Activated T-cell treated with anti-CD3 and anti-CD28 coated beads for 48 hours (primary cell): ENCODE results near the gene RGS19.

Experiments
- DNase-seq: peaks from one replicate; pipeline ENCODE4 v3.0.0-alpha.2; 2020; ENCODE audit warnings: low read depth

RGS19 gene

GRCh38 chr20:64063389-64064144, 15.8 kb downstream of the RGS19 start:
- DNase-seq, result no peak

- DNase-seq, result peak; percentile 93
These were observed 16.5 kb downstream of the RGS19 start, which contains the start of gene TCEA2 for GRCh38 chr20:64062596-64063388. Gene TCEA2, plus strand, starts transcription at chr20:64063198. Its CDS starts 115 bp downstream, at chr20:64063313.

- DNase-seq, result no peak
These were observed 17.1 kb downstream of the RGS19 start for GRCh38 chr20:64062276-64062595.

- DNase-seq, result no peak
These were observed 20.8 kb downstream of the RGS19 start for GRCh38 chr20:64058536-64058935.

GRCh38 chr20:64057628-64058498, 21.5 kb downstream of the RGS19 start:
- peak; percentile 82 for DNase-seq

- DNase-seq, result no peak
These were observed 22.3 kb downstream of the RGS19 start for GRCh38 chr20:64056889-64057627.

GRCh38 chr20:64056639-64056888, 22.8 kb downstream of the RGS19 start:
- no peak for DNase-seq

GRCh38 chr20:64055893-64056638, 23.3 kb downstream of the RGS19 start:
- no peak for DNase-seq

- no peak for DNase-seq
These were observed 23.9 kb downstream of the RGS19 start for GRCh38 chr20:64055396-64055892.

- no peak for DNase-seq
These were observed 25.3 kb downstream of the RGS19 start for GRCh38 chr20:64053841-64054661.

GRCh38 chr20:64052987-64053840, 26.1 kb downstream of the RGS19 start:
- no peak for DNase-seq

- DNase-seq, result no peak
These were observed 27.0 kb downstream of the RGS19 start for GRCh38 chr20:64052326-64052722.

- DNase-seq, result no peak
These were observed 27.6 kb downstream of the RGS19 start for GRCh38 chr20:64051561-64052325.

GRCh38 chr20:64051033-64051452, 28.3 kb downstream of the RGS19 start:
- DNase-seq, result no peak

GRCh38 chr20:64050261-64051032, 28.9 kb downstream of the RGS19 start:
- no peak for DNase-seq

- DNase-seq, result no peak
These were observed 29.4 kb downstream of the RGS19 start for GRCh38 chr20:64049878-64050260.

GRCh38 chr20:64049060-64049877, 30.0 kb downstream of the RGS19 start, which contains the start of gene SOX18:
Gene SOX18, minus strand, starts transcription at chr20:64049639. Its CDS starts 123 bp downstream, at chr20:64049516.
- peak; percentile 37 for DNase-seq
